RWPE2 (cell line): ENCODE data around the gene ZBTB8OS.

Source experiments
- ATAC-seq: fragments of 200-7000 bp; cut with Tn5 transposase; 3 replicates; pipeline ENCODE4 v1.9.1; 2021; ENCODE audit warnings: low read depth
- DNase-seq: peaks from one replicate; pipeline ENCODE4 v3.0.0-alpha.2; 2020; ENCODE audit warnings: low spot score
- H3K27ac ChIP-seq: fragments of 450-650 bp; 2 replicates; pipeline ENCODE4 v1.5.1; 2017; ENCODE audit warnings: mild to moderate bottlenecking; ENCODE audit not compliant: poor library complexity, severe bottlenecking
- H3K27me3 ChIP-seq: fragments of 250-450 bp; sonication (Bioruptor Pico); 2 replicates; pipeline ENCODE4 v1.5.1; 2021; ENCODE audit warnings: mild to moderate bottlenecking, moderate library complexity; ENCODE audit not compliant: insufficient read depth, poor library complexity, severe bottlenecking
- H3K36me3 ChIP-seq: fragments of 250-450 bp; sonication (Bioruptor Pico); 2 replicates; pipeline ENCODE4 v1.5.1; 2020; ENCODE audit warnings: low read depth, mild to moderate bottlenecking, moderate library complexity
- H3K4me1 ChIP-seq: fragments of 250-450 bp; sonication (Bioruptor Pico); 2 replicates; pipeline ENCODE4 v1.5.1; 2021; ENCODE audit warnings: mild to moderate bottlenecking, moderate library complexity; ENCODE audit not compliant: insufficient read depth, poor library complexity, severe bottlenecking
- H3K4me3 ChIP-seq: fragments of 250-450 bp; sonication (Bioruptor Pico); 2 replicates; pipeline ENCODE4 v1.5.1; 2021; ENCODE audit warnings: mild to moderate bottlenecking, moderate library complexity; ENCODE audit not compliant: severe bottlenecking
- H3K9me3 ChIP-seq: fragments of 250-450 bp; sonication (Bioruptor Pico); 2 replicates; pipeline ENCODE4 v1.5.1; 2021; ENCODE audit warnings: mild to moderate bottlenecking, moderate library complexity; ENCODE audit not compliant: severe bottlenecking
- CTCF ChIP-seq: fragments of 450-650 bp; IDR thresholded peaks from one replicate; pipeline ENCODE4 v1.5.1; 2017; ENCODE audit warnings: mild to moderate bottlenecking, moderate library complexity; ENCODE audit not compliant: poor library complexity, severe bottlenecking

Gene ZBTB8OS

DNA sequence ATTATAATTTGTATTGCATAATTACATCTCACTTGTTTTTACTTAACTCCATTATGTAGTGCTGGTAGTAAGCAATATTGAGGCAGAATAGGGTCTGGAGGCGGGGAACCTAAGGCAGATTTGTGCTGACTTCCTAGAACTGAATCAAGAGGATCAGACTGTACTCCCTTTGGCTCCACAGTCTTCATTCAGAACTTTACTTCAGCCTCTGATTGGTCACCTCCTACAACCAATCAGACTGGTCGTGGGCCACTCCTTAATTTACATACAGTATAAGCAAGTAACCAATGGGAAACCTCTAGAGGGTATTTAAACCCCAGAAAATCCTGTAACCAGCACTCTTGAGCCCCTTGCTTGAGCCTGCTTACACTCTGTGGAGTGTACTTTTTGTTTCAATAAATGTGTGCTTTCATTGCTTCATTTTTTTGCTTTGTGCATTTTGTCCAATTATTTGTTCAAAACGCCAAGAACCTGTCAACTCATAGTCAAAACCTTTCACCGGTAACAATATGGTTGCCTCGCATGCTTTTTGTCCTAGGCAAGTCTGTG, 31.6 kb downstream of the ZBTB8OS start:
- DNase-seq (no peak), ATAC-seq (0 out of 3 replicates have a peak, but pooled peaks have one; percentile 36)
- H3K4me3 ChIP-seq: no peak overlapping the region
- no peaks in the 10 kb centered on the region for H3K4me1 ChIP-seq
- TF ChIP-seq CTCF: no peak
- peaks cover 6% of the 10 kb centered on the region; the same call in 1 of the 2 replicates for H3K36me3 ChIP-seq
- no peaks in the 10 kb centered on the region for H3K9me3 ChIP-seq
- H3K27ac ChIP-seq: no peak overlapping the region
- no peaks in the 10 kb centered on the region for H3K27me3 ChIP-seq

DNA sequence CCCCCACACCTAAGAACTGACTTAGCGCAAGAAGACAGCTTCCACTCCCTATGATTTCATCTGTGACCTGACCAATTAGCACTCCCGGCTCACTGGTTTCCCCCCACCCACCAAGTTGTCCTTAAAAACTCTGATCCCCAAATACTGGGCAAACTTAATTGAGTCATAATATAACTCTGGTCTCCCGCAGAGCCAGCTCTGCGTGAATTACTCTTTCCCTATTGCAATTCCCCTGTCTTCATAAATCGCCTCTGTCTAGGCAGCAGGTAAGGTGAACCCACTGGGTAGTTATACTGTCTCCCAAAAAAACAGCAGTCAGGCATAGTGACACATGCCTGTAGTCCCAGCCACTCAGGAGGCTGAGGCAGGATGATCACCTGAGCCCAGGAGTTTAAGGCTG, 36.9 kb downstream of the ZBTB8OS start:
- ATAC-seq (no peak), DNase-seq (no peak)
- TF ChIP-seq CTCF: no peak
- Histone ChIP-seq H3K4me1 (no peaks in the 10 kb centered on the region), H3K4me3 (no peak overlapping the region), H3K27ac (no peak overlapping the region), H3K27me3 (no peaks in the 10 kb centered on the region), H3K36me3 (no peaks in the 10 kb centered on the region), H3K9me3 (no peaks in the 10 kb centered on the region)

DNA sequence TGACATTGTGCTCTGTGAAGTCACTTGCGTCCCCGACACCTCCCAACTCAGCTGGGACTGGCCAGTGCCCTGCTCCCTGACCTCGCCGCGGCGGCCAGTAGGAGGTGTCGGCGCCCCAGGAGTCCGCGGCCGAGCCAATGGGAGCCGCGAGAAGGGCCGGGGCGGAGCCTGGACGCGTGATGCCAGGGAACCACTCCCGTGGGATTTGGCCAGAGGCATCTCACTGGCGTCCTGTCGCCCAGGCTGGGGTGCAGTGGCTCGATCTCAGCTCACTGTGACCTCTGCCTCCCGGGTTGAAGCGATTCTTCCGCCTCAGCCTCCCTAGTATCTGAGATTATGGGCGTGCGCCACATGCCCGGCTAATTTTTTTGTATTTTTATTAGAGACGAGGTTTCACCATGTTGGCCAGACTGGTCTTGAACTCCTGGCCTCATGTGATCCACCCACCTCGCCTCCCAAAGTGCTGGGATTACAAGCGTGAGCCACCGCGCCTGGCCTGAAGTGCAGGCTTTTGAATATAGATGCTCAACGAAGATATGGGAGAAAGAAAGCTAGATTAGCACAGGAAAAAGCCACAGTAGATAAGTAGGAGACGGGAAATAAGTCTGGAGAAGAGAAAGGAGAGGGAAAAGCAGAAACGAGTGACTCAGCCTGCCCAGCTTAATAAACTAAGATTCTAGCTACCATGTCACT, 38.0 kb downstream of the ZBTB8OS start:
- no peaks in the 10 kb centered on the region for H3K9me3 ChIP-seq
- H3K27ac ChIP-seq: no peak overlapping the region
- ATAC-seq: peak; percentile 99
- H3K36me3 ChIP-seq: no peaks in the 10 kb centered on the region
- H3K4me3 ChIP-seq: peak overlapping the region; percentile 37
- no peak for TF ChIP-seq CTCF
- H3K4me1 ChIP-seq: no peaks in the 10 kb centered on the region
- DNase-seq: peak; percentile 83
- H3K27me3 ChIP-seq: no peaks in the 10 kb centered on the region

- no peaks in the 10 kb centered on the region for H3K4me1 ChIP-seq
- peak; percentile 66 for ATAC-seq
- H3K27ac ChIP-seq: no peak overlapping the region
- H3K9me3 ChIP-seq: no peaks in the 10 kb centered on the region
- no peaks in the 10 kb centered on the region for H3K36me3 ChIP-seq
- H3K27me3 ChIP-seq: no peaks in the 10 kb centered on the region
- H3K4me3 ChIP-seq: peak overlapping the region; percentile 37
- no peak for TF ChIP-seq CTCF
- no peak for DNase-seq
Measured at GRCh38 chr1:32611859-32612188, 38.5 kb downstream of the ZBTB8OS start.

DNA sequence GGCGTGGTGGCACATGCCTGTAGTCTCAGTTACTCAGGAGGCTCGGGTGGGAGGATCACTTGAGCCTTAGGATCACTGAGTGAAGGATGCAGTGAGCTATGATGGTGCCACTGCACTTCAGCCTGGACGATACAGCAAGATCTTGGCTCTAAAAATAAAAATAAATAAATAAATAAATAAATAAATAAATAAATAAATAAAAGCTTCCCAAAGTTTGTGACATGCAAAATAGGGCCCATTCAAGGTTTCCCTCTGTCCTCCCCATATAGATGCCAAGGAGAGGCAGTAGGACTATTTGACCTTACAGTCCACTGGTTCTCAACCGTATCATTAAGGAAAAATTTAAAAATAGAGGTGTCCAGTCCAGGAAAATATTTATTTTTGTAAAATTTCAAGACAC, 41.2 kb downstream of the ZBTB8OS start:
- no peaks in the 10 kb centered on the region for H3K27me3 ChIP-seq
- no peaks in the 10 kb centered on the region for H3K9me3 ChIP-seq
- ATAC-seq (no peak), DNase-seq (no peak)
- H3K27ac ChIP-seq: no peak overlapping the region
- no peaks in the 10 kb centered on the region; the same call in 1 of the 2 replicates for H3K36me3 ChIP-seq
- no peak overlapping the region for H3K4me3 ChIP-seq
- H3K4me1 ChIP-seq: no peaks in the 10 kb centered on the region
- TF ChIP-seq CTCF: no peak
